ENCODE data around the gene CDRT4.
"Not testable (repeated sequence)": the region's sequence is repeated elsewhere in the genome, so short reads cannot be mapped to it uniquely, and the experiment has no call there.

- not testable (repeated sequence) for TF ChIP-seq CTCF (conservative IDR thresholded peaks at IDR 0.05); EZH2 (IDR thresholded peaks at IDR 0.05; ENCODE audit: low read depth)
Observed at GRCh38 chr17:15505708-15506107, 38.3 kb upstream of the CDRT4 start.

Data from PC-9 (cell line).